RWPE2 (cell line): ENCODE measurements around the gene SMTNL1.
A peak's percentile ranks its signal among the peaks of the same experiment; 100 is the strongest.

Experiments used
- ATAC-seq: fragments of 200-7000 bp; cut with Tn5 transposase; 3 replicates; pipeline ENCODE4 v1.9.1; 2021; ENCODE audit warnings: low read depth
- DNase-seq: peaks from one replicate; pipeline ENCODE4 v3.0.0-alpha.2; 2020; ENCODE audit warnings: low spot score
- H3K27ac ChIP-seq: fragments of 450-650 bp; 2 replicates; pipeline ENCODE4 v1.5.1; 2017; ENCODE audit warnings: mild to moderate bottlenecking; ENCODE audit not compliant: poor library complexity, severe bottlenecking
- H3K27me3 ChIP-seq: fragments of 250-450 bp; sonication (Bioruptor Pico); 2 replicates; pipeline ENCODE4 v1.5.1; 2021; ENCODE audit warnings: mild to moderate bottlenecking, moderate library complexity; ENCODE audit not compliant: insufficient read depth, poor library complexity, severe bottlenecking
- H3K36me3 ChIP-seq: fragments of 250-450 bp; sonication (Bioruptor Pico); 2 replicates; pipeline ENCODE4 v1.5.1; 2020; ENCODE audit warnings: low read depth, mild to moderate bottlenecking, moderate library complexity
- H3K4me1 ChIP-seq: fragments of 250-450 bp; sonication (Bioruptor Pico); 2 replicates; pipeline ENCODE4 v1.5.1; 2021; ENCODE audit warnings: mild to moderate bottlenecking, moderate library complexity; ENCODE audit not compliant: insufficient read depth, poor library complexity, severe bottlenecking
- H3K4me3 ChIP-seq: fragments of 250-450 bp; sonication (Bioruptor Pico); 2 replicates; pipeline ENCODE4 v1.5.1; 2021; ENCODE audit warnings: mild to moderate bottlenecking, moderate library complexity; ENCODE audit not compliant: severe bottlenecking
- H3K9me3 ChIP-seq: fragments of 250-450 bp; sonication (Bioruptor Pico); 2 replicates; pipeline ENCODE4 v1.5.1; 2021; ENCODE audit warnings: mild to moderate bottlenecking, moderate library complexity; ENCODE audit not compliant: severe bottlenecking
- TF ChIP-seq, protein P1 (sequence below): fragments of 450-650 bp; IDR thresholded peaks from one replicate; pipeline ENCODE4 v1.5.1; 2017; ENCODE audit warnings: mild to moderate bottlenecking, moderate library complexity; ENCODE audit not compliant: poor library complexity, severe bottlenecking

The SMTNL1 gene

GRCh38 chr11:57599381-57599780 lies 62.0 kb downstream of the SMTNL1 start:
- TF ChIP-seq, protein P1, sequence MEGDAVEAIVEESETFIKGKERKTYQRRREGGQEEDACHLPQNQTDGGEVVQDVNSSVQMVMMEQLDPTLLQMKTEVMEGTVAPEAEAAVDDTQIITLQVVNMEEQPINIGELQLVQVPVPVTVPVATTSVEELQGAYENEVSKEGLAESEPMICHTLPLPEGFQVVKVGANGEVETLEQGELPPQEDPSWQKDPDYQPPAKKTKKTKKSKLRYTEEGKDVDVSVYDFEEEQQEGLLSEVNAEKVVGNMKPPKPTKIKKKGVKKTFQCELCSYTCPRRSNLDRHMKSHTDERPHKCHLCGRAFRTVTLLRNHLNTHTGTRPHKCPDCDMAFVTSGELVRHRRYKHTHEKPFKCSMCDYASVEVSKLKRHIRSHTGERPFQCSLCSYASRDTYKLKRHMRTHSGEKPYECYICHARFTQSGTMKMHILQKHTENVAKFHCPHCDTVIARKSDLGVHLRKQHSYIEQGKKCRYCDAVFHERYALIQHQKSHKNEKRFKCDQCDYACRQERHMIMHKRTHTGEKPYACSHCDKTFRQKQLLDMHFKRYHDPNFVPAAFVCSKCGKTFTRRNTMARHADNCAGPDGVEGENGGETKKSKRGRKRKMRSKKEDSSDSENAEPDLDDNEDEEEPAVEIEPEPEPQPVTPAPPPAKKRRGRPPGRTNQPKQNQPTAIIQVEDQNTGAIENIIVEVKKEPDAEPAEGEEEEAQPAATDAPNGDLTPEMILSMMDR, result no peak
- H3K4me3 ChIP-seq, result no peak overlapping the region

More at GRCh38 chr11:57599381-57599780, 62.0 kb downstream of the SMTNL1 start:
- DNase-seq (no peak), ATAC-seq (peak; percentile 27; the same call in 1 of the 3 replicates)
- no peaks in the 10 kb centered on the region for H3K4me1 ChIP-seq
- H3K27ac ChIP-seq, result no peak overlapping the region
- H3K27me3 ChIP-seq, result no peaks in the 10 kb centered on the region
- H3K36me3 ChIP-seq, result no peaks in the 10 kb centered on the region
- no peaks in the 10 kb centered on the region for H3K9me3 ChIP-seq
